ENCODE results near the gene BEND5.

The BEND5 gene

GRCh38 chr1:48776393-48777218 is at the start of gene BEND5:
Gene BEND5 (minus strand): TSS chr1:48776891. CDS start chr1:48776831, 60 bp downstream.
- peak; percentile 60 for DNase-seq

GRCh38 chr1:48823168-48823567 is 46.5 kb upstream of the BEND5 start:
- peak; percentile 94 for DNase-seq

- DNase-seq = no peak
These were observed 43.8 kb upstream of the BEND5 start for GRCh38 chr1:48820491-48820890.

GRCh38 chr1:48817505-48818114 is 40.9 kb upstream of the BEND5 start:
- DNase-seq = peak; percentile 69

- DNase-seq = peak; percentile 46
These were observed 34.0 kb upstream of the BEND5 start for GRCh38 chr1:48810740-48811139.

GRCh38 chr1:48808496-48808895 is 31.8 kb upstream of the BEND5 start:
- no peak for DNase-seq

GRCh38 chr1:48807554-48808260 is 31.0 kb upstream of the BEND5 start:
- DNase-seq = no peak

GRCh38 chr1:48803474-48803873 is 26.8 kb upstream of the BEND5 start:
- DNase-seq = no peak

GRCh38 chr1:48794816-48795215 is 18.1 kb upstream of the BEND5 start:
- DNase-seq = no peak

- DNase-seq = no peak
These were observed 17.2 kb upstream of the BEND5 start for GRCh38 chr1:48793863-48794262.

- no peak for DNase-seq
These were observed 16.3 kb upstream of the BEND5 start for GRCh38 chr1:48792961-48793360.

GRCh38 chr1:48790397-48790796 is 13.7 kb upstream of the BEND5 start:
- DNase-seq = no peak

- DNase-seq = no peak
These were observed 13.2 kb upstream of the BEND5 start for GRCh38 chr1:48789903-48790302.

GRCh38 chr1:48785869-48786268 is 9.2 kb upstream of the BEND5 start:
- no peak for DNase-seq

GRCh38 chr1:48784301-48784700 is 7.6 kb upstream of the BEND5 start:
- no peak for DNase-seq

GRCh38 chr1:48777219-48777895 is 666 bp upstream of the BEND5 start:
- DNase-seq = peak; percentile 34

- no peak for DNase-seq
These were observed 779 bp downstream of the BEND5 start for GRCh38 chr1:48775831-48776392.

- no peak for DNase-seq
These were observed 3.6 kb downstream of the BEND5 start for GRCh38 chr1:48773133-48773532.

GRCh38 chr1:48772211-48772610 is 4.5 kb downstream of the BEND5 start:
- no peak for DNase-seq

GRCh38 chr1:48771561-48771960 is 5.1 kb downstream of the BEND5 start:
- no peak for DNase-seq

- no peak for DNase-seq
These were observed 8.6 kb downstream of the BEND5 start for GRCh38 chr1:48767975-48768510.

GRCh38 chr1:48765335-48765734 is 11.4 kb downstream of the BEND5 start:
- no peak for DNase-seq

GRCh38 chr1:48761986-48762385 is 14.7 kb downstream of the BEND5 start:
- peak; percentile 67 for DNase-seq
